ENCODE data around the gene TEX13A.

- TF ChIP-seq, protein P1, sequence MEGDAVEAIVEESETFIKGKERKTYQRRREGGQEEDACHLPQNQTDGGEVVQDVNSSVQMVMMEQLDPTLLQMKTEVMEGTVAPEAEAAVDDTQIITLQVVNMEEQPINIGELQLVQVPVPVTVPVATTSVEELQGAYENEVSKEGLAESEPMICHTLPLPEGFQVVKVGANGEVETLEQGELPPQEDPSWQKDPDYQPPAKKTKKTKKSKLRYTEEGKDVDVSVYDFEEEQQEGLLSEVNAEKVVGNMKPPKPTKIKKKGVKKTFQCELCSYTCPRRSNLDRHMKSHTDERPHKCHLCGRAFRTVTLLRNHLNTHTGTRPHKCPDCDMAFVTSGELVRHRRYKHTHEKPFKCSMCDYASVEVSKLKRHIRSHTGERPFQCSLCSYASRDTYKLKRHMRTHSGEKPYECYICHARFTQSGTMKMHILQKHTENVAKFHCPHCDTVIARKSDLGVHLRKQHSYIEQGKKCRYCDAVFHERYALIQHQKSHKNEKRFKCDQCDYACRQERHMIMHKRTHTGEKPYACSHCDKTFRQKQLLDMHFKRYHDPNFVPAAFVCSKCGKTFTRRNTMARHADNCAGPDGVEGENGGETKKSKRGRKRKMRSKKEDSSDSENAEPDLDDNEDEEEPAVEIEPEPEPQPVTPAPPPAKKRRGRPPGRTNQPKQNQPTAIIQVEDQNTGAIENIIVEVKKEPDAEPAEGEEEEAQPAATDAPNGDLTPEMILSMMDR (IDR thresholded peaks at IDR 0.05) = no peak
- TF ChIP-seq POLR2A (IDR thresholded peaks at IDR 0.05) = no peak
Observed at GRCh38 chrX:105191878-105192277, 28.6 kb downstream of the TEX13A start.
